Spleen (tissue), 11 donors: ENCODE results near the gene MAP7D3. TPM values are rescaled to one million over a fixed set of nuclear protein-coding genes. Genes with fewer than 3 reads are reported as not detected.

Experiments
- DNase-seq: peaks from one replicate; pipeline ENCODE4 v3.0.0-alpha.2; 2020
- H3K27ac ChIP-seq, 8 donors: fragments of 200-600 bp; sonication (generic) in 7 of 8; 1 replicate in 4 of 8; 2 replicates in 4 of 8; pipeline versions ENCODE4 v1.5.0 to v1.8.0; 2016 to 2021; ENCODE audit warnings: inconsistent platforms in 4 of 8, mild to moderate bottlenecking in 4 of 8, moderate library complexity in 1 of 8
- H3K27me3 ChIP-seq, 7 donors: fragments of 200-600 bp; sonication (generic) in 6 of 7; replicated peaks in 1 of 7; 1 replicate in 4 of 7; 2 replicates in 3 of 7; pipeline versions ENCODE4 v1.5.0 to v1.8.0; 2016 to 2021; ENCODE audit warnings: inconsistent platforms in 3 of 7, mild to moderate bottlenecking in 1 of 7
- H3K36me3 ChIP-seq, 6 donors: fragments of 200-600 bp; sonication (generic) in 5 of 6; 1 replicate in 4 of 6; 2 replicates in 2 of 6; pipeline versions ENCODE4 v1.5.0 to v1.8.0; 2016 to 2021; ENCODE audit warnings: inconsistent platforms in 2 of 6
- H3K4me1 ChIP-seq, 6 donors: fragments of 200-600 bp; sonication (generic) in 5 of 6; 1 replicate in 3 of 6; 2 replicates in 3 of 6; pipeline versions ENCODE4 v1.5.0 to v1.8.0; 2016 to 2021; ENCODE audit warnings: inconsistent platforms in 3 of 6
- H3K4me3 ChIP-seq, 8 donors: fragments of 200-600 bp; sonication (generic) in 7 of 8; 1 replicate in 4 of 8; 2 replicates in 4 of 8; pipeline versions ENCODE4 v1.5.0 to v1.8.0; 2016 to 2021; ENCODE audit warnings: inconsistent platforms in 4 of 8, mild to moderate bottlenecking in 4 of 8, moderate library complexity in 2 of 8
- H3K9me3 ChIP-seq, 8 donors: fragments of 200-600 bp; sonication (generic) in 7 of 8; 1 replicate in 4 of 8; 2 replicates in 4 of 8; pipeline versions ENCODE4 v1.5.0 to v1.8.0; 2016 to 2021; ENCODE audit warnings: inconsistent platforms in 4 of 8
- CTCF ChIP-seq, 11 experiments: fragments of 200-600 bp in 7 of 11; fragments of 450-650 bp in 4 of 11; sonication (generic) in 4 of 11; IDR thresholded peaks in 8 of 11; conservative IDR thresholded peaks in 3 of 11; 1 replicate in 7 of 11; 2 replicates in 4 of 11; pipeline versions ENCODE4 v1.4.0 to v1.8.0; 2016 to 2021; ENCODE audit warnings: antibody characterized with exemption in 11 of 11, inconsistent platforms in 4 of 11, mild to moderate bottlenecking in 1 of 11
- POLR2A ChIP-seq, 3 donors: fragments of 450-650 bp; IDR thresholded peaks; one replicate each; pipeline ENCODE4 v1.5.1; 2017; ENCODE audit warnings: antibody characterized with exemption in 3 of 3, mild to moderate bottlenecking in 1 of 3
- POLR2AphosphoS5 ChIP-seq, 3 donors: sonication (generic); formaldehyde crosslinking; IDR thresholded peaks; one replicate each; pipeline ENCODE4 v1.5.1; 2017; ENCODE audit warnings: antibody characterized with exemption in 3 of 3
- WGBS, 5 donors: extraction: QIAGEN DNeasy Blood & Tissue Kit in 3 of 5; methylation state at CpG; one replicate each; pipeline versions ENCODE4 v1.1.5 to v1.1.7; 2013 to 2018; 5-methylcytosine and 5-hydroxymethylcytosine counted together
- intact Hi-C: fragments of 100-400 bp; cut with DNase I; formaldehyde crosslinking; loops from one replicate; pipeline ENCODE4 v1.15.0; 2023; ENCODE audit warnings: low total_unique reads
- polyA plus RNA-seq, 3 donors: library from polyadenylated mRNA; stranded (reverse); fragments of 200-250 nt; gene quantifications; one replicate each; pipeline ENCODE4 v1.2.1, GENCODE V29; 2013
- total RNA-seq, 7 donors: library from RNA; depleted of rRNA in 3 of 7; stranded (reverse); fragments of >200 nt in 3 of 7; fragmentation: NEBNext Ultra II Directional in 4 of 7; extraction: Animal tissue kit (Norgen Biotek cat#: 25700) in 4 of 7; gene quantifications; one replicate each; pipeline versions ENCODE4 v1.1.0 to v1.2.1, GENCODE V29; 2016 to 2021
- donor health status: healthy with polysubstance abuse.
- donor health status: DM: no; HTN: no; CAD: no; lungs with moderate emphysema.
- donor health status: DM: no; HTN: no; CAD: no.
- donor health status: Bipolar disorder and iron deficiency.
- donor health status: healthy.
- donor health status: DM: no; HTN: no; CAD: no.
- donor health status: DM: yes; HTN: yes; CAD: no.

The MAP7D3 gene
- total and polyA plus RNA-seq, 10 donors = 7.4 to 17.6 (median 12.2) TPM

GRCh38 chrX:136182414-136182813 lies 68.8 kb downstream of the MAP7D3 start:
- H3K36me3 ChIP-seq = no peaks in the 10 kb centered on the region
- no peaks in the 10 kb centered on the region for H3K4me1 ChIP-seq
- no peak for DNase-seq
- no peak overlapping the region for H3K4me3 ChIP-seq
- H3K27ac ChIP-seq = no peak overlapping the region
- TF ChIP-seq POLR2AphosphoS5 (IDR thresholded peaks at IDR 0.05) (no peak), CTCF (IDR thresholded peaks at IDR 0.05 in 8 of 11, conservative IDR thresholded peaks at IDR 0.05 in 3 of 11) (no peak), POLR2A (IDR thresholded peaks at IDR 0.05) (no peak)
- H3K9me3 ChIP-seq = no peaks in the 10 kb centered on the region
- WGBS, 5 donors = 70 to 94% (median 77%) methylated on average over 3 of the region's 3 CpGs
- intact Hi-C loops = no loop called here
- H3K27me3 ChIP-seq = peaks cover 0 to 6% (median 0%) of the 10 kb centered on the region in 7 donors

GRCh38 chrX:136179133-136179532 lies 72.1 kb downstream of the MAP7D3 start:
- H3K27me3 ChIP-seq = peaks cover 0 to 6% (median 0%) of the 10 kb centered on the region in 7 donors

GRCh38 chrX:136176399-136176825 lies 74.8 kb downstream of the MAP7D3 start:
- TF ChIP-seq POLR2AphosphoS5 (IDR thresholded peaks at IDR 0.05) = no peak
- no peak for TF ChIP-seq POLR2A (IDR thresholded peaks at IDR 0.05)
- no peak for TF ChIP-seq CTCF (IDR thresholded peaks at IDR 0.05 in 8 of 11, conservative IDR thresholded peaks at IDR 0.05 in 3 of 11)
- Histone ChIP-seq H3K36me3 (no peaks in the 10 kb centered on the region), H3K27me3 (peaks cover 0 to 6% (median 0%) of the 10 kb centered on the region in 7 donors), H3K4me1 (no peaks in the 10 kb centered on the region), H3K9me3 (no peaks in the 10 kb centered on the region), H3K4me3 (no peak overlapping the region), H3K27ac (peak overlapping the region in 1 of 8 donors; percentile 32)
- no peak for DNase-seq
- 49 to 82% (median 54%) methylated on average over 2 of the region's 2 CpGs for WGBS, 5 donors
- intact Hi-C loops = no loop called here

More at GRCh38 chrX:136179133-136179532, 72.1 kb downstream of the MAP7D3 start:
- H3K27ac ChIP-seq = no peak overlapping the region
- WGBS, 5 donors = 72 to 89% (median 83%) methylated on average over 4 of the region's 4 CpGs
- no peak overlapping the region for H3K4me3 ChIP-seq
- no peak for DNase-seq
- intact Hi-C loops = no loop called here
- H3K4me1 ChIP-seq = no peaks in the 10 kb centered on the region
- H3K36me3 ChIP-seq = no peaks in the 10 kb centered on the region
- TF ChIP-seq POLR2A (IDR thresholded peaks at IDR 0.05) = no peak
- TF ChIP-seq POLR2AphosphoS5 (IDR thresholded peaks at IDR 0.05) = no peak
- TF ChIP-seq CTCF (IDR thresholded peaks at IDR 0.05 in 8 of 11, conservative IDR thresholded peaks at IDR 0.05 in 3 of 11) = no peak
- no peaks in the 10 kb centered on the region for H3K9me3 ChIP-seq

GRCh38 chrX:136171420-136171819 lies 79.8 kb downstream of the MAP7D3 start:
- H3K27ac ChIP-seq = no peak overlapping the region
- H3K4me3 ChIP-seq = no peak overlapping the region
- no peaks in the 10 kb centered on the region for H3K27me3 ChIP-seq
- no peak for DNase-seq
- intact Hi-C loops = no loop called here
- H3K4me1 ChIP-seq = no peaks in the 10 kb centered on the region
- TF ChIP-seq POLR2A (IDR thresholded peaks at IDR 0.05) = no peak
- TF ChIP-seq CTCF (IDR thresholded peaks at IDR 0.05 in 8 of 11, conservative IDR thresholded peaks at IDR 0.05 in 3 of 11) = no peak
- TF ChIP-seq POLR2AphosphoS5 (IDR thresholded peaks at IDR 0.05) = no peak
- H3K36me3 ChIP-seq = no peaks in the 10 kb centered on the region
- H3K9me3 ChIP-seq = no peaks in the 10 kb centered on the region
- WGBS, 5 donors = 53 to 70% (median 68%) methylated on average over 1 of the region's 1 CpG
